MM.1S (cell line): ENCODE measurements around the gene TEX14.

ENCODE experiments used
- CTCF ChIP-seq: fragments of 300-600 bp; sonication (generic); IDR thresholded peaks from 2 replicates; pipeline ENCODE4 v1.5.1; 2016; ENCODE audit warnings: antibody characterized with exemption, low read length, mixed read lengths
- EZH2 ChIP-seq: fragments of 300-600 bp; sonication (generic); optimal IDR thresholded peaks from 2 replicates; pipeline ENCODE3; 2017; ENCODE audit warnings: low read depth, mild to moderate bottlenecking, antibody characterized with exemption, low read length, mixed read lengths

GRCh38 chr17:58531661-58532554 is 159.9 kb downstream of the TEX14 start:
- TF ChIP-seq CTCF (no peak), EZH2 (no peak)
